WTC11 (cell line): ENCODE measurements around the gene CPNE2.

Experiments
- ZNF121 ChIP-seq: sonication (generic); formaldehyde crosslinking; IDR thresholded peaks from 2 replicates; pipeline ENCODE4 v1.8.0; 2023; ENCODE audit warnings: missing genetic modification reagents
- TF ChIP-seq, protein P1 (sequence below): sonication (generic); formaldehyde crosslinking; IDR thresholded peaks from 2 replicates; pipeline ENCODE4 v1.8.0; 2023; ENCODE audit warnings: missing genetic modification reagents
- TF ChIP-seq, protein P2 (sequence below): sonication (generic); formaldehyde crosslinking; IDR thresholded peaks from 2 replicates; pipeline ENCODE4 v1.8.0; 2022; ENCODE audit warnings: mild to moderate bottlenecking, missing genetic modification reagents

DNA sequence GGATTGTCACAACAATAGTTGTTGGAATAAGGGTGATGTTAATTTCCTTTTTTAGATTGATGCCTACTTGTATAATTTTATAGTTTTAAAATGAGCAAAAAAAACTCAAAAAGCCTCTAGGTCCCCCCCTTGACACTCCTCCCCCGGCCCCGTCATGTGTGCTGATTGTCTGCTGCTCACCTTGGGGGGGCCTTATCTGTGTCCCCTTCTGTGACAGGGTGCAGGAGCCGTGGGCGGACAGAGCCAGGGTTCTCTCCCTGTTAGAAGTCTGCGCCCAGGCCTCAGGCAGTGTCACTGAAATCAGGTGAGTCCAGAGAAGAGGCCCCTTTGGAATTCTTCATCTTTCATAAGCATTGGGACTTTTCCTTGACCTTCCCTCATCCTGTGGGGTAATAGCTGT is 27.4 kb upstream of the CPNE2 start:
- TF ChIP-seq ZNF121 (CRISPR knock-in tag) = no peak
- TF ChIP-seq, protein P1, sequence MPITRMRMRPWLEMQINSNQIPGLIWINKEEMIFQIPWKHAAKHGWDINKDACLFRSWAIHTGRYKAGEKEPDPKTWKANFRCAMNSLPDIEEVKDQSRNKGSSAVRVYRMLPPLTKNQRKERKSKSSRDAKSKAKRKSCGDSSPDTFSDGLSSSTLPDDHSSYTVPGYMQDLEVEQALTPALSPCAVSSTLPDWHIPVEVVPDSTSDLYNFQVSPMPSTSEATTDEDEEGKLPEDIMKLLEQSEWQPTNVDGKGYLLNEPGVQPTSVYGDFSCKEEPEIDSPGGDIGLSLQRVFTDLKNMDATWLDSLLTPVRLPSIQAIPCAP = no peak
- TF ChIP-seq, protein P2, sequence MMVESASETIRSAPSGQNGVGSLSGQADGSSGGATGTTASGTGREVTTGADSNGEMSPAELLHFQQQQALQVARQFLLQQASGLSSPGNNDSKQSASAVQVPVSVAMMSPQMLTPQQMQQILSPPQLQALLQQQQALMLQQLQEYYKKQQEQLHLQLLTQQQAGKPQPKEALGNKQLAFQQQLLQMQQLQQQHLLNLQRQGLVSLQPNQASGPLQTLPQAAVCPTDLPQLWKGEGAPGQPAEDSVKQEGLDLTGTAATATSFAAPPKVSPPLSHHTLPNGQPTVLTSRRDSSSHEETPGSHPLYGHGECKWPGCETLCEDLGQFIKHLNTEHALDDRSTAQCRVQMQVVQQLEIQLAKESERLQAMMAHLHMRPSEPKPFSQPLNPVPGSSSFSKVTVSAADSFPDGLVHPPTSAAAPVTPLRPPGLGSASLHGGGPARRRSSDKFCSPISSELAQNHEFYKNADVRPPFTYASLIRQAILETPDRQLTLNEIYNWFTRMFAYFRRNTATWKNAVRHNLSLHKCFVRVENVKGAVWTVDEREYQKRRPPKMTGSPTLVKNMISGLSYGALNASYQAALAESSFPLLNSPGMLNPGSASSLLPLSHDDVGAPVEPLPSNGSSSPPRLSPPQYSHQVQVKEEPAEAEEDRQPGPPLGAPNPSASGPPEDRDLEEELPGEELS (CRISPR knock-in tag) = no peak
